ENCODE results near the gene EIF3C.
"Not testable (repeated sequence)": the region's sequence is repeated elsewhere in the genome, so short reads cannot be mapped to it uniquely, and the experiment has no call there.

DNA sequence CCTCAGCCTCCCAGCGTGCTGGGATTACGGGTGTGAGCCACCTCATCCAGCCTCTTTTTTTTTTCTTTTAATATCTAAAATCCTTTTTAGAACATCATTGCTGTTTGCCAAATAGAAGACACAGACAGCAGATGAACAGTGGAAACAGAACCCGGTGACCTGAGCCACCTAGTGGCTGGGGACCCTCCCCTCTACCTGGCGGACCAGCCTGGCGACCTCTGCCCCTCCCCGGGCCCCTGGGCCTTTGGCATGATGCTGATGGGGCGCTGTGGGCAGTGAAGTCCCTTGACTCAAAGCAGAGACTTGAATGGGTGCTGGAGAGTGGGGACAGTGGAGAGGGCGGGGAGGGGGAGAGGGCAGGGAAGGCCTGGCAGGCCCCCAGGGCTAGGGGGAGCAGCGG, 11.5 kb upstream of the EIF3C start:
- not testable (repeated sequence) for TF ChIP-seq CTCF (IDR thresholded peaks at IDR 0.05); POLR2AphosphoS5 (IDR thresholded peaks at IDR 0.05; ENCODE audit: low read depth, low read length); SIN3A (IDR thresholded peaks at IDR 0.05; ENCODE audit: borderline replicate concordance, insufficient read depth, low read depth, low read length)
- TF ChIP-seq, protein P1, sequence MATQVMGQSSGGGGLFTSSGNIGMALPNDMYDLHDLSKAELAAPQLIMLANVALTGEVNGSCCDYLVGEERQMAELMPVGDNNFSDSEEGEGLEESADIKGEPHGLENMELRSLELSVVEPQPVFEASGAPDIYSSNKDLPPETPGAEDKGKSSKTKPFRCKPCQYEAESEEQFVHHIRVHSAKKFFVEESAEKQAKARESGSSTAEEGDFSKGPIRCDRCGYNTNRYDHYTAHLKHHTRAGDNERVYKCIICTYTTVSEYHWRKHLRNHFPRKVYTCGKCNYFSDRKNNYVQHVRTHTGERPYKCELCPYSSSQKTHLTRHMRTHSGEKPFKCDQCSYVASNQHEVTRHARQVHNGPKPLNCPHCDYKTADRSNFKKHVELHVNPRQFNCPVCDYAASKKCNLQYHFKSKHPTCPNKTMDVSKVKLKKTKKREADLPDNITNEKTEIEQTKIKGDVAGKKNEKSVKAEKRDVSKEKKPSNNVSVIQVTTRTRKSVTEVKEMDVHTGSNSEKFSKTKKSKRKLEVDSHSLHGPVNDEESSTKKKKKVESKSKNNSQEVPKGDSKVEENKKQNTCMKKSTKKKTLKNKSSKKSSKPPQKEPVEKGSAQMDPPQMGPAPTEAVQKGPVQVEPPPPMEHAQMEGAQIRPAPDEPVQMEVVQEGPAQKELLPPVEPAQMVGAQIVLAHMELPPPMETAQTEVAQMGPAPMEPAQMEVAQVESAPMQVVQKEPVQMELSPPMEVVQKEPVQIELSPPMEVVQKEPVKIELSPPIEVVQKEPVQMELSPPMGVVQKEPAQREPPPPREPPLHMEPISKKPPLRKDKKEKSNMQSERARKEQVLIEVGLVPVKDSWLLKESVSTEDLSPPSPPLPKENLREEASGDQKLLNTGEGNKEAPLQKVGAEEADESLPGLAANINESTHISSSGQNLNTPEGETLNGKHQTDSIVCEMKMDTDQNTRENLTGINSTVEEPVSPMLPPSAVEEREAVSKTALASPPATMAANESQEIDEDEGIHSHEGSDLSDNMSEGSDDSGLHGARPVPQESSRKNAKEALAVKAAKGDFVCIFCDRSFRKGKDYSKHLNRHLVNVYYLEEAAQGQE (IDR thresholded peaks at IDR 0.05; ENCODE audit: insufficient read depth in 1 of 2, low read depth in 2 of 2, low read length in 1 of 2), result not testable (repeated sequence)

Data from Panc1 (cell line).